Eye (tissue), 1 donor: Measurements from ENCODE around the gene SUPT4H1.
"Not testable (repeated sequence)": the region's sequence is repeated elsewhere in the genome, so short reads cannot be mapped to it uniquely, and the experiment has no call there.

ENCODE experiments used
- DNase-seq: peaks from one replicate; pipeline ENCODE4 v3.0.0-alpha.2; 2015

SUPT4H1 gene

DNA sequence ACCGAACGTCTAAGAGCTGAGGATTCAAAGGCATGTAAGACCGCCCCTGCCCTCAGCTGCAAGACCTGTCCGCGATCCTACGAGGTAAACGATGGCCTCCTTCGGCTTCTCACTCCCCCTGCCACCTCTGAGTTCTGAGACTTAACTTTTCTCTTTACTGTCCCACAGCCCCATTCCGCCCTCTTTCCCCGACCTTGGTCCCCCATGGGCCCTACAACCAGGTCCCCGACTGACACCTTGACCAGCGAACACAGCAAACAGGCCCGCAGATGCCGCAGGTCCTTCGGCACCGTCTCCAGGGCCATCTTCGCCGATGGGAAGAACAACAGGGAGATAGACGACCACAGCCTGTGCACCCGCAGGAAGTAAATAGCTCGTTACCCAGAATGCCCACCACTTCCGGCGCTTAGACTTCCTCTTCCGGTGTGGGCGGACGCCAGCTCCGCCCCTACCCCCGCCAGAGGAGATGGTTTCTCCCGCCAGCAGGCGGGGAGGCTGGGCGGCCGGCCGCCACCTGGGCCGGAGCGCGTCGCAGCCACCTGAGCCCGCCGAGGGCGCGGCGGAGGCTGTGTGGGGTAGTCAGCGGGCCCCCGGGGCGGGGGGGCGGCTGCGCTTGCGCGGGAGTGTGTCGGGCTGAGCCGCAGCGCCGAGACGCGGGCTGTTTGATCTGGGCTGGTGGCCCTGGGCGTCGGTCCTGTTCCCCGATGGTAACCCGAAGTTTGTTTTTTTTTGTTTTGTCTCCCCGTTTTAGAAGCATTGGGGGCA, at the start of gene SUPT4H1:
Gene SUPT4H1 (minus strand): TSS at position 371 of the 765 bp plus-strand sequence. CDS start 66 bp downstream, at position 305.
- DNase-seq: peak; percentile 98

DNA sequence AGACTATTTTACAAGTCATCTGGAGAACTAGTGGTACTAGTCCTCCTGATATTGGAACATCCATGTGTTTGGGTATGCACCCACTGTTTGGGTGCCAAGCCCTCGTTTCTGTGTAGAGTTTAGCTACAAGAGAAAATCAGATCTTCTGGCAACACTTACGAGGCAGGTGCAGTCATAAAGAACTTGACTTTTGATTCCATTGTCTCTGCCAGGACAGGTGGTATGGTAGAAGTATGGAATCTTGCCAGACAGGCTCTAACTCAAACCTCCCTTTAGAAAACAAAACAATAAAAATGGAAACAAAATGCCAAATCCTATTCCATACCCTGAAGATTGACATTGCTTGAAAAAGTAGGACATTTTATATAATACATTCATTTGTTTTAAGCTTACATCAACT, 49.3 kb upstream of the SUPT4H1 start:
- DNase-seq: no peak

DNA sequence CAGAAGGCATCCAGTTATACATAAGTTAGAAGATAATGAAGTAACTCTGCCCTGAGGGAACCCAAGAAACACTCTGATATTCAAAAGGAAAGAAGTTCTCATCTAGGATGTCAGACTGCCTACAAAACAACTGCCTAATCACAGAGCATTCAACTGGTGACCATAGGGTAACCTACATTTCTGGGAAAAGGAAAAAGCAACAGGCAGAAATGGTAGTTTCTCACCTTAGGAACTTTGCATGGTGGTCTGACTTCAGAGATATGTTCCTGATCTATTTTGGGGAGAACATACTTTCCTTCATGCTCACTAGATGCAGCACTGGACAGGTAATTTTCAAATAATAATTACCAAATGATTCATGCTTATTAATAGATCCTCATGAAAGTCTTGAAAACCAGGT, 48.8 kb upstream of the SUPT4H1 start:
- no peak for DNase-seq

DNA sequence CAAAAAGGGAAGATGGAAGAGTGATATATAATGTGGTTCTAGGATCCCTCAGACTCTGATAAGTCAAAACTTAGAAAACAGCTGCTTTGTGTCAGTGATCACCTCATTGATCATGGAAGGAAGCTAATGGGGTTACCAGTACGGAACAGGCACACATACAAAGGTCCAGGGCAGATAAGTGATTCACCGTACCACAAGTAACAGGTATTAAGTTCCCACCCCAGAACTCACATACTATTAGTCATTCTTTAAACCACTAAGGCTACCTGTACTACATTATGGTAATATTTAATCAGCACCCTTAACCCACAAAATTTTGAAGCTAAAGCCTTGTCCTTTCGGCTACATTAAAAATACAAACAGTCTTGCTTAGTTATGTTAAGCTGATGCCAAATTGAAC, 48.0 kb upstream of the SUPT4H1 start:
- no peak for DNase-seq

DNA sequence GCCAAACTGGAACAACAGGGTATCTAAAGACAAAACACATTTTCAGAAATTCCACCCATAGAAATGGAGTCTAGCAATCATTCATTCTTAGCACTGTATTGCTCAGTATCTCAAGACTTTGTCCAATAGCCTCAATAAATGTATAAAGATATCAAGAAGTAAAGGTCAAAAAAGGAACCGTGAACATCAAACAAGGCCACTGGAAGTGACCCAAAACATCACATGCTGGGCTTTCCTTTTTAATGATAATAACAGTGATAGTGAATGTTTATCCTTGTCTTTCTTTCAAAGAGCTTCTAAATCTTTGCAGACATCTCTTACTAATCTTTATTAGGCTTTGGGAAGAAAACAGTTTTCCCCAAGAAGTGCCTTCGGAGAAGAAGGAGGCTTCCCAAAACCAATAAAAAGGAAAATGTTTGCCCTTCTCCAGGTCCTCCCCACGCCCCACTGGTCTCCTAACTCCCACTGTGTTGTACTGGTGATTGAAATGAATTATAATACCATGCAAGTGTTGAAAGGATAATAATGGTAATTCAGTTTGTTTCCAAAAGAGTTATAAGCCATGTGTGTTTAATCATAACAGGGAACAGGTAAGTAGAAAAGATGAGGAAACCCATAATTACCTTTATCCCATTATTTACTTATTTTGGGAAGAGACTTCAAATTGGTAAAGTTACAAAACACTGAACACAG, 46.7 kb upstream of the SUPT4H1 start:
- no peak for DNase-seq

DNA sequence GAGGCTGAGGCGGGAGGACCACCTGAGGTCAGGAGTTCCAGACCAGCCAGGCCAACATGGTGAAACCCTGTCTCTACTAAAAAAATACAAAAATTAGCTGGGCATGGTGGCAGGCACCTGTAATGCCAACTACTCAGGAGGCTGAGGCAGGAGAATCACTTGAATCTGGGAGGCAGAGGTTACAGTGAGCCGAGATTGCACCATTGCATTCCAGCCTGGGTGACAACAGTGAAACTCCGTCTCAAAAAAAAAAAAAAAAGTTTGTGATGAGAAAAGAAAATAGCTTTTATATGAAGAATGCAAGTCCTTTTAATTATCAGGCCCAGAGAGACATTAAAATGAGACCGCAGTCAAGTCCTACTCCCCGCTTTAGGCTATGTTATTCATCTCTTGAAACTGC, 45.4 kb upstream of the SUPT4H1 start:
- DNase-seq: not testable (repeated sequence)

DNA sequence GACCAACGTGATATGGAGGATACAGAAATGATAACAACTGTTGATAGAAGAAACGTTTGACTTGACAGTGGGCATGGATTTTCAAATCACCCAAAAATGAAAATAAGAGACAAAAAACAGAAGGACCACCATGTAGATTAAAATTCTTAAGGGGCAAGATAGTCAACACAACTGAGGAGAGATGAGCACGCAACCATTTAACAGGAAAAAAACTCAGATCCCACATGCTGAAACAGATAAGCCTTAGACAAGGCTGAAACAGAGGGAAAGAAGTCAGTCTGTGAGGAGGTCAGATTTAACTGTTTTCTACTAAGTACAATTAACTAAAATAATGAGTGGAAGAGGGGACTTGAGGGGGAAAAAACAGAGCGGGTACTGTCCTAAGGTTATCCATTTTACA, 44.2 kb upstream of the SUPT4H1 start:
- DNase-seq: no peak

DNA sequence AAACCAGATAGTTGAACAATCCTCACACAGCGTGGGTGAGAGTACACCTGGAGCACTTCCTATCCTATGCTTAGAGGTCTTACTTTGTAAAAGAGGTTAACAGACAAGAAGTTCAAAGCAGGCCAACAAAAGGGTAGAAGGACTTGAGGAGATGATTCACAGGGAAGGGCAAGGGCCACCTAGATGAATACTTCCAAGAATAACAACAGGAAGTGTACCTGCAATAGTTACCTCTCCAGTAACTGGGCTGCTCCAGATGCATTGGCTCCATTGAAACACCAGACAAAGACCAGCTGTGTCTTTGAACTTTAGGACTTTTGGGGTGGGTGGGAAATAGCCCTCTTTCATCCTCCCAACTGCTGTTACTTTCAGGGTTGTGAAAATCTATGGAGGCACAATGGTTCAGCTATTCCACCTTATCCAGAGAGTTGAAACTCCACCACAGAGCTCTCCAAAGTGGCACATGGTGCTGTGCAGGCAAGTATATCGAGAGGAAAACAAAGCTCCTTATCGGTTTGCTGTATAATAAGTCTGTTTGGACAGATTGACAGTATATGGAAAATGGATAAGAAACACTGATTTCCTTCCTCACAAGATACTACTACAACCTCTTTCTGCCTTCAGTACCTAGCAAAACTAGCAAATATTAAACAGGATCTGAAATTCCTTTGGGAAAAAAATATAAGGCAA, 42.7 kb upstream of the SUPT4H1 start:
- DNase-seq: no peak

DNA sequence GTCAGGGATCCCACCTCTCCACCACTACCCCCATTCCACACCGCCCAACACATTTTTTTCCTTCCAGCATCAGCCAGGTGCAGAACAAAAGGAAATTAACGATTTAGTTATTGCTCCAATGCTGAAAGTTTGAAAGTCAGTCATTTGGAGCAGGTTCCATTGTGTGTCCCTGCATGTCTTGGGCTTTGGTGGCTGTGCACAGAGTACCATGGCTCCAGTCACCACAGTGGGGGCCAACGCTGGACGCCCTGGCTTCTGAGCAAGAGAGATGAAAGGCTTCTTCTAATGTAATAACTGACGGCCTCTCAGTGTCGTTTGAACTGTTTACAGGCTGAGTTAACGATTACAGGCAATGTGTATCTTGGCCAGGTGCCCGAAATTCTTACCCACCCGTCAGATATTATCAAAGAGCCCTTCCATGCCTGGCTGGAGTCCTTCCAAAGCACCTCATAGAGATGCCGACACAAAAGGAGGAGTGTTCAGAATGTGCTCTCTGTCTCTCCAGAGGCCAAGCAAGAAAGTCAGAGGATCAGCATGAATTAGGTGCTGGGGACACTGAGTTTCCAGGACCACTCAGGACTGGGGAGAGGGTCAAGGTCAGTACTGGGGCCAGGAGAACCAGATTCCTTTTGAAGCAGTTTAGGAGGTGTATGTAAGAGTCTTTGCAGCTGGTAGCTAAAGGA, 39.4 kb upstream of the SUPT4H1 start:
- peak; percentile 72 for DNase-seq

DNA sequence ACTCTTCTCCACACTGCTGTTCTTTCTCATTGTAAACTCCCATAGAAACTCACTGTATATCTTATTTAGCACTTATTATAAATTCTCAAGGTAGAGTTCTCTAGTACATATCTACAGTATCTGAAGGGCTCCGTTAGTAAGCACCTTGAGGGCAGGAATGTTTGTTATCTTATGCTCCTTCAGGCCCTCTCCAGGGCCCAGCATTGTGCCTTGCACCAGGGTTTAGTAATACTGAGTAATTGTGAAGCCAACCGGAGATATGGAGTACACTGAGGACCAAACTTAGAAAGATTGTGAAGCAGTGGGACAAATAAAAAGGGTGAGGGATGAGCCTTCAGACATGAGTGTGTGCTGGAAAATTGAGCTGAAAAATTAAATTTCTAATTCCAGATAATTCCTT, 38.9 kb upstream of the SUPT4H1 start:
- no peak for DNase-seq

DNA sequence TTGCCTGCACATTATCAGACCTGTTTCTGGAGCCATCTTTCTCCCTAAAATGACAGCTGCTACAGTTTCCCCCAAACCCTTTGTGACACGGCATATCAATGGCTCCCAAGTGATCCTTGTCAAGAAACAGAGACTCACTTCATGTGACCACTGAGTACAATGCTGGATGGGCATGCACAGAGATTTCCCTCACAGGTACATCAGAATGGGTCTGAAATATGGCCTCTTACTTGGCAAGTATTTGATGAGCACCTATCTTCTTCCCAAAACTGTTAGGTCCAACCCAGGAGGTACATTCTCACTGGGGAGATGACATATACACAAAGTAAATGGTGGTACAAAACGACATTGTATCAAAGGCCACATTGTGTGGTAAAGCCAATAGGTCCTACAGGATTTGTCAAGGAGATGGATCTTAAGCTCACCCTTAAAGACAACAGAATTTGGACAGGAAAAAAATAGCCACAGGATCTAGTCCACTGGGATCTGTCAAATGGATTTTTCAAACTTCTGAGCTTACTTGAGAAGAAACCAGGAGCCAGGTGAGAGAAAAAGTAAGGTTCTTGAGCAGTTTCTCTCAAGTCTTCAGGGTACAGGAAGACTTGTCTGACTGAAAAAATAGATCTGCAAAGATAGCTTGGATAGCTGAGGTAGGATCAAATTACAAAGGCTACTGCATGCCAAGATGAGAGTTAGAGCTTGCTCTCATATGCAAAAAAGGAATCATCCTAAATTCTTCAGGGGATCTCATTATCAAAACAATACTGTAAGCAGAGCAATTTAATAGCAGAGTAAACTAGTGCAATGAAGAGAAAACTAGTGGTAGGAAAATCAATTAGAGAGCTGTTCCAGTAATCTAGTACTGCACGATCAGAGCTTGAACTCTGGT, 36.5 kb upstream of the SUPT4H1 start:
- DNase-seq: no peak

DNA sequence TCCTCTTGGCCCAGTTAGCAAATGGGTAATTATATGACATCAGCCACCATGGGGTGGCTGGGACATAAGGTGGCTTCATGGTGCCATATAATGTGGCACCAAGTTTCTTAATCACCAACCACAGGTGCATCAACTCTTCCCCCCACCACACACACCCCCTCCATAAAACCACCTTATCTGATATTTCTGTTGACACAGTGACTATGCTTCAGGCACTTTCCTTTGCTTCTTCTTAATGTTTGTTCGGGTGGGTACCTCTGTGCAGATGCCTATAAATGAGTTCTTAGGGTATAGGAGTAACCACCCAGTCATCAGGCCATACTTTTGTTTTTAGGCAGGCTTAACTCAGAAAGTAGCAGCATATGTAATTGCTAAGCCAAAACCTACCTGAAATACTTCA, 35.8 kb upstream of the SUPT4H1 start:
- no peak for DNase-seq

DNA sequence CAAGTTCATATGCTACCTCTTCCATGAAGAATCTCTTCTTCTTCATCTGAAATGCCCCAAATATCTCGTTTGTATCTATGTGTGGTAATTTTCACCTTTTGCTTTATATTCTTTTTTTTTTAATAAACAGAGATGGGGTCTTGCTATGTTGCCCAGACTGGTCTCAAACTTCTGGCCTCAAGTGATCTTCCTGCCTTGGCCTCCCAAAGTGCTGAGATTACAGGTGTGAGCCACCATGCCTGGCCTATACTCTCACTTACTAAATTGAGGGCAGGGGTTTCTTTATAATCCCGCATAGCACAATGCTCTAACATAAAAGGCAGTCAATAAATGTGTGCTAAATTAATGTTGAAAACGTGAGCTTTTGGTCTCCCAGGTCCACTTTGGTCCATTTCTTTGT, 34.7 kb upstream of the SUPT4H1 start:
- DNase-seq: no peak

DNA sequence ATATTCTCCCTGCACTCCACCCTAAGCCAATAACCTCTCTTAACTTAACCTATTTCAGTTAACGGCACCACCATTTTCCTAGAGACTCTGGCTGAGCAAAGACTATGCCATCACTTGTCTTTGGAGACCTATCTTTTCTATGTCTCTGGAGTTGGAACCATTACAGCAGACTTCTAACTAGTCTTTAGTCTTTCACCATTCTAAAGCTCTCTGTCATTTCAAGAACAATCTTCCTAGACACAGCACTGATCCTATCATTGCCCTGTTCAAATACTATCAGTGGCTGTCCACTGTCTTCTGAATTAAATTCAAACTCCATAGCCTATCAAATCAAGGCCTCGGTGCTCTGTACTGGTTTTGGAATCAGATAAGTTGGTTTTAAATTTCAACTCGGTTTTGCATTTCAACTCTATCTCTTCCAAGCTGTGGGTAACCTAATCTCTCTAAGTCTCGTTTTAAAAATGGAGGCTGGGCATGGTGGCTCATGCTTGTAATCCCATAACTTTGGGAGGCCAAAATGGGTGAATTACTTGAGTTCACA, 33.4 kb upstream of the SUPT4H1 start:
- DNase-seq: no peak

DNA sequence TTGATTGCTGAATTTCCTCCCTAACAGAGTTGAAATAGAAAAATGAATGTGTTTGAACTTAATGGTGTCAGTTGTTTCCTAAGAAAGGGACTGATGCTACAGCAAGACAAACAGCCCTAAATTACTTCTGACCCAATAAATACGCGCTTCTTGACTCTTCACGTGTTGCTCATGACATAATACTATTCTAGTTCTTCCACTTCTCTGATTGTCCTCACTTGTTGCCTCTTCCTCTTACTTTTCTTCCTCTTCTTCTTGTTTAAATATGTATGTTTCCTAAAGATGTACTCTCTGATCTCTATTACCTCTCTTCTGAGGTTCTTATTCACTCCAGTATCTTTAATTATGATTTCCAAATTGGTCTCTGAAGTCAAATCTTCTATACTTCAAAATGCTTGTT, 32.9 kb upstream of the SUPT4H1 start:
- no peak for DNase-seq

DNA sequence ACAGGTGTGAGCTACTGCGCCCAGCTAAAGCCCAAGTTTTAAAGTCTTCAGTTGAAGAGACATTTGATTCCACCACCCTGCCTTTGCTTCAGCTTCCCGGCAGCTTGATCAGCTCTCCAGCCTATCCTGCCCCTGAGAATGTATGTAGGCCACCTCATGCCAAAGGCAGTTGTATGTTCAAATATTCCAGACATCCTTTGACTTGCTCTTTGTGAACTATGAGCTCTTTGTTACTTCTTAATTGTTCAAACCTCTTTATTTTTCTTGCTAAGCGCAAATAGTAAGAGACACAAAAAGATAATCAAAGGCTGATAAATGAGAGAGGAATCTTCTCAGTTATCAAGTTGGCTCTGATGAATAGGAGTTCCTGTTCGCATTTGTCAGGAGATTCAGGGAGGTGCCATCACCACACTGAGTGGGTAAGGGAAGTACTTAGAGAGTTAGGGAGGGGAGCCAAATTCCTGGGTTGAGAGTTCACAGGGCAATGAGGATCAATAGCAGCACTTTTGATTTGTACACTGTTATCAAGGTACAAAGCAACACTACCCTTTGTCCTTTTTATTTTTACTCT, 32.0 kb upstream of the SUPT4H1 start:
- no peak for DNase-seq

DNA sequence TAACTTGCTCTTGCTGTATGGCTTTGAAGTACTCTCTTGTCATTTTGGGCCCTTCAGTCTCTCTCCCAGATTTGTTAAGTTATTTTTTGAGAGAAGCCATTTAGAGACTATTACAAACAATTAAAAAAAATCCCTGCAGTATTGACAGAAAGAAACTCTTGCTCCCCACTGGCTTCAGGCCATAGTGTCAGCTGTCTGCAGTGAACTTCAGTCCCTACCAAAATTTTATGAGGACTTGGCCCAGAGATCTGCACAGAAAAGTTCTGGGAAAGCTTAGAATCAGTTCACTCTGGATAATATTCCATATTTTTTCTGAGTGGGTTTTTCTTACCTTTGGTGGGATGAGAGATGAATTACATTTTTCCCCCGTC, 30.9 kb upstream of the SUPT4H1 start:
- no peak for DNase-seq

DNA sequence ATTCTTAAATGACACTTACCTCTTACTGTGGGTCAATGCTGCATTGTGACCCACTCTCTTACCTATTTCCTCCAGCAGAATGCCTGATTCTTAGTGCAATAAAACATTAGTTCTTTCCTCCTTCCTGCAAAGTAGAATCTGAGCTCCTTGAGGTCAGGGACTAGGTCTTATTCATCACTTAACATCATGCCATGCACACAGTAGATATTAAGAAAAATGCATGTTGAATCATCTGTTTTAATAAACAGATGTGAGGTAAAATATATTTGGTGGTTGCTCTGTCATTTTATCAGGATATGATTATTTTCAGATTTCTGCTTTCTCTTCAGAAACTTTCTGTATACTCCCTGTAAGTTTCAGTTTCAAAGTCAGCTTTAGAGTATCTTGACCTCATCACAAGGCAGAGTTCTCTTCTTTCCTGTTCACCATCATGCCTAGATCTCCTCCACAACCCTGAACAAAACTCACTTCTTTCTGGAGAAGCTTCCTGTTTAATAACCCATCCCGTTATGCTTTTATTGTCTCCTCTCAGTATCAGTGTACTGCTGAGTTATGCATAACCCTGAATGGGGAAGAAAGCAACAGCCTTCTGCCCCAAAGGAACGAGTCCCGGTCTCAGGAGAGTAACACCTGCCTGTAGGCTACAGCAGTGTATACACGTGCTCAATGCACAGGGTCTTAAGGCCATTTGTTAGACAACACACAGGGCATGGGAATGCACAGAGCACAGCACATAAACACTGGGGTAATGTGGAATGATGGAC, 30.3 kb upstream of the SUPT4H1 start:
- DNase-seq: no peak

DNA sequence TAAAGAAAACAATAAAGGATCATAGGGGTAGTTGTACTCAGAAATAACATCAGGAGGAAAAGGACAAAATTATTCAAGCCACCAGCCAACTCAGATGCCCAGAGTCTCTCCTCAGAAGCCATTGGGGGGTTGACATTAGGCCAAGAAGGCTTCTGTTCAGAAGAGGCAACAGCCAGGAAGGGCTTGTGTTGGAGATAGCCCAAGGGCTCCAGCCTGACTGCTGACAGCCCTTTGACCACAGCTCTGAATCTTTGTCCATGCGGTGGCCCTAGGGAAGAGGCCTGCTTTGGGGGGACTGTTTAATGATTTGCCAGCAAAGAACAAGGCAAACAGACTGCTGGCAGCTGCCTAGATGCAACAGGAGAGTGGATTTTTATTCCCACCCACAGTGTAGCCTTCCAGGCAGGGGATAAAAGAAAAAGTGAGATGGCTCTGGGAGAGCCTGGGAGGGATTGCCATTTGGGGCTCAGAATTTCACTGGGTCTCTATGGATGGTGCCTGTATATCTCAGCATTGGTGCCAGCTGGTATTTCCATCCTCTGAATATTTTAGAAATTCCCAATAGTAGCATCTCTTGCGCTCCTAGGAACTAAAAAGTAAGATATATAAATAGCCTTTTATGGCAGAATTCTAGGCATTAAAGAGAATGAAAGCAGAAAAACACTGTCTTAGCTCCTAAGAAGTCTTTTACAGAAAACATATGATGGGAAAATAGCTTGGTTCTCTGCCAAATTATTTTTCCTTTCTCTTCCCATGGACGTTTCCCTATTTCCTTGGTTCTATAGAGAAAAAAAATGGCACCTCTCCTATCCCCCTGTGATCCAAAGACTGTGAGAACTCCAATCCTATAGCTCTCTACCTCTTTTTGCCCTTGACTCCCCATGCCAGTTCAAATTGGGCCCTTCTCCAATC, 29.4 kb upstream of the SUPT4H1 start:
- DNase-seq: no peak
